Upper lobe of left lung (tissue), 4 donors: ENCODE data around the gene SPRTN.

Experiments
- POLR2A ChIP-seq, 4 donors: fragments of 450-650 bp; IDR thresholded peaks; one replicate each; pipeline ENCODE4 v1.5.1; 2016 to 2017; ENCODE audit warnings: antibody characterized with exemption in 4 of 4, mild to moderate bottlenecking in 2 of 4
- POLR2AphosphoS5 ChIP-seq, 2 donors: sonication (generic); formaldehyde crosslinking; IDR thresholded peaks; one replicate each; pipeline ENCODE4 v1.5.1; 2017; ENCODE audit warnings: antibody characterized with exemption in 2 of 2
- TF ChIP-seq, protein P1 (sequence below), 6 experiments: fragments of 450-650 bp in 4 of 6; fragments of 200-600 bp in 2 of 6; sonication (generic) in 2 of 6; IDR thresholded peaks; one replicate each; pipeline ENCODE4 v1.5.1; 2016 to 2019; ENCODE audit warnings: antibody characterized with exemption in 6 of 6

DNA sequence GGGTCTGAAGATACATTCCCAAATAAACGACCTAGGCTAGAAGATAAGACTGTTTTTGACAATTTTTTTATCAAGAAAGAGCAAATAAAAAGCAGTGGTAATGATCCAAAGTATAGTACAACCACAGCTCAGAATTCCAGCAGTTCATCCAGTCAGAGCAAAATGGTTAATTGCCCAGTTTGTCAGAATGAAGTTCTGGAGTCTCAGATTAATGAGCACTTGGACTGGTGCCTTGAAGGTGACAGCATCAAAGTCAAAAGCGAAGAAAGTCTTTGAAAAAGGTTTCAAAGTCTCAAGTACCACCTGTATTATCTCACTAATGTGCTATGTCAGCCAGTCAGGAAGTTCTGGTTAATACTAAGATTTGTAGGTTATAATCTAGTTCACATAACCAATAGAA is 15.0 kb downstream of the SPRTN start:
- TF ChIP-seq, protein P1, sequence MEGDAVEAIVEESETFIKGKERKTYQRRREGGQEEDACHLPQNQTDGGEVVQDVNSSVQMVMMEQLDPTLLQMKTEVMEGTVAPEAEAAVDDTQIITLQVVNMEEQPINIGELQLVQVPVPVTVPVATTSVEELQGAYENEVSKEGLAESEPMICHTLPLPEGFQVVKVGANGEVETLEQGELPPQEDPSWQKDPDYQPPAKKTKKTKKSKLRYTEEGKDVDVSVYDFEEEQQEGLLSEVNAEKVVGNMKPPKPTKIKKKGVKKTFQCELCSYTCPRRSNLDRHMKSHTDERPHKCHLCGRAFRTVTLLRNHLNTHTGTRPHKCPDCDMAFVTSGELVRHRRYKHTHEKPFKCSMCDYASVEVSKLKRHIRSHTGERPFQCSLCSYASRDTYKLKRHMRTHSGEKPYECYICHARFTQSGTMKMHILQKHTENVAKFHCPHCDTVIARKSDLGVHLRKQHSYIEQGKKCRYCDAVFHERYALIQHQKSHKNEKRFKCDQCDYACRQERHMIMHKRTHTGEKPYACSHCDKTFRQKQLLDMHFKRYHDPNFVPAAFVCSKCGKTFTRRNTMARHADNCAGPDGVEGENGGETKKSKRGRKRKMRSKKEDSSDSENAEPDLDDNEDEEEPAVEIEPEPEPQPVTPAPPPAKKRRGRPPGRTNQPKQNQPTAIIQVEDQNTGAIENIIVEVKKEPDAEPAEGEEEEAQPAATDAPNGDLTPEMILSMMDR (IDR thresholded peaks at IDR 0.05): no peak
- TF ChIP-seq POLR2A (IDR thresholded peaks at IDR 0.05) (no peak), POLR2AphosphoS5 (IDR thresholded peaks at IDR 0.05) (no peak)
